HG03175 (cell line): ENCODE results near the gene NGF.

Experiments
- ATAC-seq: cut with Tn5 transposase; IDR thresholded peaks from one replicate; pipeline ENCODE4 v1.9.1; 2021; ENCODE audit warnings: mild to moderate bottlenecking, moderate library complexity; ENCODE audit not compliant: unreplicated experiment

Gene NGF

GRCh38 chr1:115283681-115284146, 54.3 kb downstream of the NGF start:
- no peak for ATAC-seq

- ATAC-seq = no peak
These were observed 54.8 kb downstream of the NGF start for GRCh38 chr1:115283249-115283648.

- no peak for ATAC-seq
These were observed 55.2 kb downstream of the NGF start for GRCh38 chr1:115282807-115283208.

GRCh38 chr1:115281143-115281542, 56.9 kb downstream of the NGF start:
- ATAC-seq = no peak

- no peak for ATAC-seq
These were observed 58.0 kb downstream of the NGF start for GRCh38 chr1:115280064-115280463.

- ATAC-seq = no peak
These were observed 59.8 kb downstream of the NGF start for GRCh38 chr1:115278211-115278610.

GRCh38 chr1:115277276-115277675, 60.8 kb downstream of the NGF start:
- no peak for ATAC-seq

- ATAC-seq = no peak
These were observed 62.8 kb downstream of the NGF start for GRCh38 chr1:115275216-115275615.

- ATAC-seq = no peak
These were observed 63.6 kb downstream of the NGF start for GRCh38 chr1:115274467-115274866.

GRCh38 chr1:115266729-115267421, 71.2 kb downstream of the NGF start:
- no peak for ATAC-seq

GRCh38 chr1:115265099-115265498, 73.0 kb downstream of the NGF start:
- ATAC-seq = no peak

- ATAC-seq = no peak
These were observed 75.2 kb downstream of the NGF start for GRCh38 chr1:115262886-115263285.

GRCh38 chr1:115261496-115261895, 76.6 kb downstream of the NGF start:
- ATAC-seq = no peak

GRCh38 chr1:115258302-115258866, 79.7 kb downstream of the NGF start:
- no peak for ATAC-seq

GRCh38 chr1:115257591-115257990, 80.5 kb downstream of the NGF start:
- no peak for ATAC-seq

GRCh38 chr1:115255154-115255553, 82.9 kb downstream of the NGF start:
- no peak for ATAC-seq

GRCh38 chr1:115252585-115252984, 85.5 kb downstream of the NGF start:
- no peak for ATAC-seq

GRCh38 chr1:115251856-115252255, 86.2 kb downstream of the NGF start:
- no peak for ATAC-seq

- ATAC-seq = no peak
These were observed 86.7 kb downstream of the NGF start for GRCh38 chr1:115251340-115251748.

- ATAC-seq = no peak
These were observed 91.5 kb downstream of the NGF start for GRCh38 chr1:115246526-115246925.

GRCh38 chr1:115245227-115245626, 92.8 kb downstream of the NGF start:
- ATAC-seq = no peak

GRCh38 chr1:115242543-115242942, 95.5 kb downstream of the NGF start:
- no peak for ATAC-seq

- ATAC-seq = no peak
These were observed 96.7 kb downstream of the NGF start for GRCh38 chr1:115241309-115241708.
